Measurements from ENCODE around the gene KLK14.
A peak's percentile ranks its signal among the peaks of the same experiment; 100 is the strongest.

Gene KLK14

DNA sequence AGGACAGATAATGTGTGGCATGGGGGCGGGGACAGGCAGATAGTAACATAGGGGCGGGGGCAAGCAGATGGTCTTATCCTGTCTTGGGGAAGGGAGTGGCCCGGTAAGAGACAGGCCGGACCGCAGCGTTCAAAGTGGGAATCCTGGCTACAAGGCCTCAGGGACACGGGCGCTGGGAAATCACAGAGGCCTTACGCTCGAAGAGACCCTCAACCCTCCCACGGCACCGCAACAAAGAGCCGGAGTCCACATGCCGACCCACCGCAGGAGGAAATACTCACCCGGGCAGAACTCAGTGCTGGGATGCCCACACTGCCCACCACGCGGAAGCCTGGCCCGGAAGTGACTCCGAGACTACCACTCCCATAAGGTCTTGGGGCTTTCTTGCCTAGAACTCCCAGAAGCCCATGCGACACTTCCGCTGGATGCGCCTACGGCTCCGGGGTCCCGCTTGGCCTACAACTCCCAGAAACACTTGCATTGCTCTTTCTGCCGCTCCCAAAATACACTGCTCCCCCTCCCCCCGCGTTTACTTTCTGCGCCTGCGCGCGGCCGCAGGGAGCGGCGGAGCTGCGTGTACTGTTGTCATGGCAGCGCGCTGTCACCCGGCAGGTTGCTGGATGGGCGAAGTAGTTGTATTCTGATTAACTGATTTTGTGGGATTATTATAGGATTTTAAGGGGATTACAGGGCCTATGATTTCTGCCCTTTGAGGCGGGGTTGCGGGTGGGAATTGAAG lies 25.5 kb upstream of the KLK14 start, which contains the start of gene CTU1:
Gene CTU1, minus strand, starts transcription at position 344 of the 739 bp plus-strand sequence. CDS start 3,840 bp downstream, outside the sequence.
- DNase-seq (ENCODE audit: low read depth): peak; percentile 98

DNA sequence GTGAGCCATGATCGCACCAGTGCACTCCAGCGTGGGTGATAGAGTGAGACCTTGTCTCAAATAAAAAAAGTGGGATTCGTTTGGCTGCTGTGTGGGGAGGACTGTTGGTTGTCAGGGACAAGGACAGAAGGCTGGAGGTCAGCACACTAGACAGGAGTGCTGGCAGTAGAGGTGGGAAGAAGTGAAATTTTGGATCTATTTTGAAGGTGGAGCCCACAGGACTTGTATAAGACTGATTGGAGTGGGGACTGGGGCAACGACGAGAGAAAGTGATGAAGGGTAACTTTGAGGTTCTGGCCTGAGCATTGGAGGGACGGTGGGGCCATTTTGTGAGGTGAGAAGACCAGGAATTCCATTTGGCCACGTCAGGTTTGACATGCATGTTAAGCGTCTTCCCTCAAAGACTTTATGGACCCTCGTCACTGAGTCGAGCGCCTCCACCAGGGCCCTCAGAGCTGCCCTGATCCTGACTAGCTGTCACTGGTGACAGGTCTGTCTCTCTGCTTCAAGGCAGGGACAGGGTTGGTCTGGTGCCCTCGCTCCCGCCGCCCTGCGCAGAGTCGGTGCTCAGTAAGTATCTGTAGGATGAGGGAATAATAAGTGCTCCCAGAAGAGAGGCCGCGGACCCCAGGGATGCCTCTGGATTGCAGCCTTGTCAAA lies 24.8 kb upstream of the KLK14 start:
- DNase-seq (ENCODE audit: low read depth): no peak

DNA sequence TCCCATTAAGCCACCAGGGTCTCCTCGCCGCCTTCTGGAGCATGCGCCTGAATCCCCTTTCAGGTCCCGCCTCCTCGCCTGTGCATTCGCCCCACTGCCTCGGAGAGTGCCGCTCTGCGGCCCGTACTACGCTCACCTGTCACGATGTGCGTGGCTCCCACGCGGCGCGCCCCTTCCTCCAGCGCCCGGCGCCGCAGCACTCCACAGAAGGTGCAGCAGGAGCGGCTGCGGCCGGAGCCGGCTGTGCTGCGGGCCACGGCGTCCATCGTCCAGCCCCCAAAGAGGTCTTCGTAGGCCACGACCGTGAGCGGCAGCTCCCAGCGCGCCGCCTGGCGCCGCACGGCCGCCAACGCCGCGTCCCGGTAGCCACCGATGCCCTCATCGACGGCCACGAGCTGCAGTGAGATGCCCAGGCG lies 21.2 kb upstream of the KLK14 start:
- DNase-seq (ENCODE audit: low read depth): no peak

DNA sequence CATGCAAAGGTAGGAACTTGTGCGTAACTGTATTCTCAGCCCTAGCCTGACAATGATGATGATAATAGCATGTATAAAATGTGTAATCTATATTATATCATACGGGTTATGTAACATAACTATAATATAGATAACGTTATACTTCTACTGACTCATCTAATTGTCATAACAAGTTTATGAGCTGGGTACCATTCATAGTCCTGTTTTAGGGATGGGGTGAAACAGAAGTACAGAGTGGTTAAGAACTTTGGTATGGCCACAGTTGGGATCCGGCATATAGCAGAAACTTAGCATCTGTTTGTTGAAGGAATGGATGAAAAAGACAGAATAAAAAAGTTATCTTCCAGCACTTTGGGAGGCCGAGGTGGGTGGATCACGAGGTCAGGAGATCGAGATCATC lies 20.3 kb upstream of the KLK14 start:
- no peak for DNase-seq (ENCODE audit: low read depth)

DNA sequence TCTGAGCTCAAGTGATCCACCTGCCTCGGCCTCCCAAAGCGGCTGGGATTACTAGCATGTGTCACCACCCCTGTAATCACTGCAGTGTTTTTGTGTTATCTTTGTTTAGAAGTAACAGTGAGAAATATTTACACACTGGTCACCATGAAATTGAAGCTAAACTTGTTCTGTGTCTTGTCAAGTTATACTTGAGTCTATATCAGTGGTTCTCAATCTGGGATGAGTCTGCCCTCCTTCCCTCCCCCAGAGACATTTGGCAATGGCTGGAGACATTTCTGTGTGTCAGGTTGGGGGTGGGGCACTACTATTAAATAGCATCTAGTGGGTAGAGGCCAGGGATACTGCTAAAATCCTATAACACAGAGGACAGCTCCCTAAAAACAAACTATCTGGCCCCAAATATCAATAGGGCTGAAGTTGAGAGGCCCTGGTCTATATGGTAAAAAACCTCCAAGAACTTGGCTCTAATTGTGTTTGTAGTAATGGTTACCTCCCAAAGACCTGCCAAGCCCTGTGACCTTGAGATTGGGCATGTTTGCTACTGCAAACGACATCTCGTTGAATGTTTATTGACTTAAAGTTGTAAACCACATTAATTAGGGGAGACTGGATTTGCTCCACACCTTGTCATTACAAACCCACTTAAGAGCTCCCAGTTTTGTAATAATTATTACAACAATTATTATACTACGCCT lies 18.6 kb upstream of the KLK14 start:
- DNase-seq (ENCODE audit: low read depth): no peak

DNA sequence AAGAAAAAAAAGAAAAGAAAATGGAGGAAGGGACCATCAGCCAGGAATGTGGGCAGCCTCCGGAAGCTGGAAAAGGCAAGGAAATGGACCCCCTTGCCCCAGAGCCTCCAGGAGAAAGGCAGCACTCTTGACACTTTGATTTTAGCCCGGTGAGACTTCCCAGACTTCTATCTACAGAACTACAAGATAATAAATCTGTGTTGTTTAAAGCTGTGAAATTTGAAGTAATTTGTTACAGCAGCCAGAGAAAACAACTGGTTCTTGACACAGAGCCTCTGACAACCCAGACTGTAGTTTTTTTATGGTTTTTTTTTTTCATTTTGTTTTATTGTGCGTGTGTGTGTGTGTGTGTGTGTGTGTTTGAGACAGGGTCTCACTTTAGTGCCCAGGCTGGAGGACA lies 17.9 kb upstream of the KLK14 start:
- no peak for DNase-seq (ENCODE audit: low read depth)

DNA sequence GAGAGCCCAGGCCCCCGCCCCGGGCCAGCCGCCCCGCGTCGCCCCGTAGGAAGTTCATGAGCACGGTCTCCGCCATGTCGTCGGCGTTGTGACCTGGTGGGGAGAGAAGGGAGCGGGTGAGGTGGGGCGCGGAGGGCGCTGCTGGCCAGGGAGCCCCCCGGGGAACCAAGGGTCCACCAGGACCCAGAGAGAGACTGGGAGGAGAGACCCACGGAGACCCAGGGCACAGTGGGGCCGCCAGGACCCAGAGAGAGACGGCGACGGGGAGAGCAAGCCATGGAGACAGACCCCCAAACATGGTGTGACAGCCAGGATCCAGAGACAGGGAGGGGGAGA lies 16.3 kb upstream of the KLK14 start:
- no peak for DNase-seq (ENCODE audit: low read depth)

DNA sequence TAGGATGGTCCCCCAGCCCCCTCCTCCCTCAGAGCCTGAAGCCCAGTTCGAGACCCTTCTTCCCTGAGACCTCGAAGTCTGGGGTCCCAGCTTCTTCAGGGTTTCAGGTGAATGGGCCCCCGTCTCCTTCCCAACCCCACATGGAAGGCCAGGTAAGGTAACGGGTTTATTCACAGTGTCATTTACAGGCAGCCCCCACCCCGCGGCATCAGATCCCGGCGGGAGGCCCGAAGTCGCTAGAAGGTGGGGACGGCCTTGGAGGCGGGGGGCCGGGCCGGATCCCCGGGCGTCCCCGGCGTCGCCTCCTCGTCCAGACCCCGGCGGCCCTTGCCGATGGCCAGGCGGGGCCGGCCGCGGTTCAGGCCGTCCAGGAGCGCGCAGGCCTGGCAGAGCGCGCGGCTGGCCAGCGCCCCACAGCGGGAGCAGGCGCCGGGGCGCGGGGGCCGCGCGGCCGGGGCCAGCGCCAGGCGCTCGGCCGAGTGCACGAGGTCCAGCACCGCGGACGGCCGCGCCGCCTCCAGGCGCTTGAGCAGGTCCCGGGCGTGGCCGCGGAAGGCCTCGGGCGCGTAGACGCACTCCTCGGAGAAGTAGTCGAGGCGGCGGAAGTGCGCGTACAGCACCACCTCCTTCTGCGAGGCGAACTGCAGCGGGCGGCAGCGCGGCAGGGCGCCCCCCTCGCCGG lies 15.8 kb upstream of the KLK14 start:
- DNase-seq (ENCODE audit: low read depth): no peak

DNA sequence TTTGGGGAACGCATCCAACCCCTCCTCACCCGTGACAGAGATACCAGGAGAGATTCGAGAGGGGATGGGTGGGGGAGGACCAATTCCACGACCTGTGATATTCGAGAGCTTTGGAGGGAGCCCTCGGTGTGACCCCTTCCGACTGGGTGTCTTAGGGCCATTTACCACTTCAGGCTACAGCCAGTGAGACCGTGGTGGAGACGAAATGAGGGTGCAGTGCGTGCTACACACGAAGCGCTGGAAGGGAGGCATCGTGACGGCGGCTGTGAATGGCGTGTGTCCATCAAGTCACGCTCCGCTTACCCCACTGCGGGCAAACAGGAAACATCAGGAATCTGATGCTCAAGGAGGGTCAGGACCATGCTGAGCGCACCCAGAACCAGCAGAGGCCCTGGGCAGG lies 15.1 kb upstream of the KLK14 start:
- DNase-seq (ENCODE audit: low read depth): no peak

DNA sequence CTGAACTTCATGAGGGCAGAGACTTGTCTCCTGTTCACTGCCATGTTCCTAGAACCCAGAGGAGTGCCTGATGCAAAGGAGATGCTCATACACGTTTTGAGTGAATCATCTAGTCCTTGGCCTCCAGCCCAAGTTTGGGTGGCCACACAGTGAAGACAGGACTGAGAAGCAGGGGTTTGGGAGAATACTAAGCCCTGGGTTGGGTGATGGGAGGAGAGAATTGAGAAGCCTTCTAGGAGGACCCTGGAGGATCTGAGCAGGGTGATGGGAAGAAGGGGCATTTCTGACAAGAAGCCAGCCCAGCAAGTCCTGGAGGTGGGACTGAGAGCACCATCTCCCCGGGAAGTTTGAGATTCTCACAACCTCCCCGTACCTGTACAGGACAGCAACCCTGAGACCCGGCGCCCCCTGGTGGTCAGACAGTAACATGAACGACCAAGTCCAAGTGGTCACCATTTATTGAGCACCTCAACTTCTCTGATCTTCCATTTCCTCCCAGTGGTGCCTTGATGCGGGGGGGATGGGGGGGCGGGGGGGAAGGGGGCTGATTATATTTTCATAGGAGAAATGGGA lies 14.6 kb upstream of the KLK14 start:
- DNase-seq (ENCODE audit: low read depth): no peak

DNA sequence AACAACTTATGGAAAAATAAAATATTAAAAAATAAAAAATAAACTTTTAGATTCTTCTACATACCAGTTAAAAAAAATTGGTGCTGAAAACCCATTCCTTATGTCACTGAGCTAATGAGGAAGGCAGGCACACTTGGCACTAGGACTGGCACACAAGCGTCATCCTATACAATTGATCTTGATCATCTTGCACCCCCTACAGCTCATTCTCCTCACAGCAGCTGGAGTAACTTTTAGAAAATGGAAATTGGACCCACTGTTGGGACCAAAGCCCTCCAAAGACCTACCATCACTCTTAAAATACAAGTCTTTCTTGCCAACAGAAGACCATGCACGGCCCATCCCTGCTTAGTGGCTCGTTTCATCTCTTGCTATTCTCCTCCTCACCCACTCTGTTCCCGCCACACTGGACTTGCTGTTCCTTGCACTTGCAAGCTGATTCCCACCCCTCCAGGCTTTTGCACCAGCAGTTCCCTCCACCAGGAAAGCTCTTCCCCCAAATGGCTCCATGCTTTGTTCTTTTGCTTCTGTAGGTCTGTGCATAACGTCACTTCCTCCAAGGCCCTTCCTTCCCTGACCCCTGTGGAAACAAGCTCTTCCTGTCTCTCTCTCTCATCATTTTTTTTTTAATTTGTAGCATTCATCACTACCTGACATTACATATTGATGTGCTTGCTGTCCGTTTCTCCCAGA lies 13.9 kb upstream of the KLK14 start:
- no peak for DNase-seq (ENCODE audit: low read depth)

DNA sequence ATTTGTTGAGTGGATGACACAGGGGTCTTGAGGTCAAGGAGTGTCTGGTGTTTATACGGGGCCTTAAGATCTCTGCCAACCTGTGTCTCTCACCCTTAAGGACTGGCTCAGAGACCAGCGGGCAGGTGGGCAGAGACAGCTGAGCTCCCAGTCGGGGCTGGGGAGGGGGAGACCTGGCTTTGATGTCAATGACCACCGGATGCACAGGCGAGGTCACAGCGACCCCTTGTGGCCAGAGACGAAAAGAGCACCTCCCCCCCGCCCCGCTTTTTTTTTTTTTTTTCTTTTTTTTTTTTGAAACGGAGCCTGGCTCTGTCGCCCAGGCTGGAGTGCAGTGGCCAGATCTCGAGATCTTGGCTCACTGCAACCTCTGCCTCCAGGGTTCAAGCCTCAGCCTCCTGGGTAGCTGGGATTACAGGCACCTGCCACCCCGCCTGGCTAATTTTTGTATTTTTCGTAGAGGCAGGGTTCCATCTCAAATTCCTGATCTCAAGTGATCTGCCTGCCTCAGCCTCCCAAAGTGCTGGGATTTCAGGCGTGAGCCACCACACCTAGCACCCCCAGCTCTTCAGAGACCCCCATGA lies 12.1 kb upstream of the KLK14 start:
- DNase-seq (ENCODE audit: low read depth): no peak

DNA sequence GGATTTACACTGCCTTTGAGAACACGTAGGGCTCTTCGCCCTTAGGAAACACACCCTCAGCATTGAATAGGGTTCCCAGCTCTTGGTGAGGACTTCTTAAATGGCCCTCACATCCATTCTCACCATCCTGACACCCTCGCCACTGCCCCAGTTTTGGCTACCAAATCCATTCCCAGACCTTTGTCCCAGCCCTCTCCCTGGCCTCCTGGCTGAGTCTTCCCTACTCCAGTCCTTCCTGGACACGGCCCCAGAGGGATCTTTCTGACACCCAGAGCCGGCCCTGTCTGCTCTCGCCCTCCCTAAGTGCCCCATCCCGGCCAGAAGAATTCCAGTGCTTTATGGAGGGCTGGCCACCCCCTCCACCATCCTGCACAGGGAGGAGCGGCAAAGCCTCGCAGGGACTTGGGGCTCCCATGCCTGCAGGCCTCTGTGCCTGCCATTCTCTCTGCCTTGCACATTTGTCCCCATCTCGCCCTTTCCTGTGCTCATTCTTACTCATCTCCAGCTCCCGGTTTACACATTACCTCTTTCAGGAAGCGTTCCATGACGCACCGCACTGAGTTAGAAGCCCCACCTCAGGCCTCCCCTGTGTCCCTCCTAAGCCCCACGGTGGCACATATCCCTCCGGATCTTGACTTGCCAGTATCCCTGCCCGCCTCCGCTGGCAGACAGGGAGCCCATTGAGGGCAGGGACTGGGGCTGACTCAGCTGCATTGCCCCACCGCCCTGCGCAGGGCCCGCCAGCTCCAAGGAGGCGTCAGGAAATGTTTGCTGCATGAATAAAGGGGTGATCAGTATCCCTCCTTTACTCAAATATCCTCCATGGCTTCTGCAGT lies 11.0 kb upstream of the KLK14 start:
- DNase-seq (ENCODE audit: low read depth): no peak

DNA sequence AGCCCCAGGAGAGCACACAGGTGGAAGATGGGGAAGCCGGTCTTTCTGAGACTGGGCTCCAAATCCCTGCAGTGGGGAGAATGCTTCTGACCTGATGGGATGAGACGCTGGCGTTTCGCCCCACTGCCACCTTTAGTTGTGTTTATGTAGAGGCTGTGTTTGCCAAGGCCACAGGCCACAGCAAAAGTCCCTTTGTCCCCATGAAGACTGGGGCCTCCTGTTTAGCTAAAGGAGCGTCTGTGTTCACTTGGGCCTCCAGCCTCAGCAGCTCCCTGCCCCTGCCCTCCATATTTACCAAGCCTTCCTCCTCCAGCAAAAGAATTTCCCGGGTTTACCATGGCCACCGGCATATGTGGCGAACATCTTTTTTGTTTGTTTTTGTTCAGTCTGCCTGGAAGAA lies 10.4 kb upstream of the KLK14 start:
- no peak for DNase-seq (ENCODE audit: low read depth)

DNA sequence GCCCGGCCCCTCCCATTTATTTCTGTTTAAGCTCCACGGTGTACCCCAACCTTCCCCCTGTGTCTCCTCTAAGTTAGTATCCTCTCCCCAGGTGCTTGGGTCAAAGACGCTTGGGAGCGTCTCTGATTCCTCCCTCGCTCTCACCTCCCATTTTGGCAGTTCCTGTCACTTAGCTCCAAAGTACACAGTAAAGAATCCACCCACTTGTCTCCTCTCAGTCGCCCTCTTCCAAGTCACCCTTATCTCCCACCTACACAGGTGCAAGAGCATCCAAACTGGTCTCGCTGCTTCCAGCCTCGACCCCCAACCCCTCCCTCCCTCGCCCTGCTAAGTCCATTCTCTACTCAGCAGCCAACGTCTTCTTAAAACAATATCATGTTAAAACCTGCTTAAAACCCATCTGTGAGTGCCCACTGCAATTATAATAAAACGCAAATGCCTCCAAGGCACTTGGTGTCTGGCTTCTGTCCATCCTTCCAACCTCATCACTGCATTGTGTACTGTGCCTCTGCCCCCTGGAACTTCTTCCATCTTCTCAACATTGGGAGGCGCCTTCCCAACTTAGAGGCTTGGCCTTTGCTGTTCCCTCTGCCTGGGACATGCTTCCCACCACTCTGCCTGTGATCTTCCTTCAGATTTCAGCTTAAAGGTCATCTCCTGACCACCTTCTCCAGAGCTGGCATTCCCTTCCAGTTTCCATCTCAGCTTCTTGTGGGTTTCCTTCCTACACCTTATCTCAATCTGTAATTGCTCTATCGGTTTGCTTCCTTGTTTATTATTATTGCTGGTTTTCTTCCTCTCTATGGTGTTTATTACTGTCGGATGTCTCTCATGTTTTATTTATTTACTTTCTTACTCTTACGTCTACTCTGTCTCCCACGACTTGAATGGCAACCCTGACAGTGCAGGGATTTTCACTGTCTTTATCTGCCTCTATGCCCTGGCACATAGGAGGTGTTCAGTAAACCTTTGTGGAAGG lies 9.5 kb upstream of the KLK14 start:
- no peak for DNase-seq (ENCODE audit: low read depth)

DNA sequence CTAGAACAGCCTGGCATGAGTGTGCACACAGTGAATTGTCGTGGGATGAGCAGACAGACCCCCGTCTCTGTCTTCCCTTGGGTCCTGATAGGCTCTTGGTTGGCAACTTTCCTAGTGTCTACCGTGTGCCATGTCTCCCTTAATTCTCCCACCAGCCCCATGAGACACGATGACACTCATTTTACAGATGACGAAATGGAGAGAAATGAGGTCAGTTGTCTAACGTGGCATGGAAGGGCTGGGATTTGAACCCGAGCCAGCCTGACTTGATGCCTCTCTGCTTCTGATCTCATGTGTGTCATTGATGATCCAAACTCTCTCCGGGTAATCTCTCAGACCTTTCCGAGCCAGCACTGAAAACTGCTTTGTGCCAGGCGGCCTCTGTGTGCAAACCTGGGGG lies 8.4 kb upstream of the KLK14 start:
- DNase-seq (ENCODE audit: low read depth): no peak

DNA sequence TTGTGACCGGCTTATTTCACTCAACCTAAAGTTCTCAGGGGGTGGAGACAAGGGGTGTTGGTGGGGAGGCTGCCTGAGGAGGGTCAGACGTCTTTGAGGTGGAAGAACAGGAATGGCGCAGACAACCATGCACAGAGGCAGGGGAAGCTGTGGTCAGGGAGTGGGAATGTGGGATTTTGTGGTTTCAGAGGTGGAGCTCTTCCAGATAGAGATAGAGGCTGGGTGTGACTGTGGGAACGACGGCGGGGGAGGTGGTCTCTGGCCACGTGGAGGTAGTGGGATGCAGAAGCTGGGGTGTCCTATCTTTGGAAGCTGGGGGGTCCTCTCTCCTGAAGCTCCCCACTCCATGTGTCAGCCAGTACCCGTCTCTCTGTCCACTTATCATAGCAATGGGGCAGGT lies 7.8 kb upstream of the KLK14 start:
- DNase-seq (ENCODE audit: low read depth): no peak

DNA sequence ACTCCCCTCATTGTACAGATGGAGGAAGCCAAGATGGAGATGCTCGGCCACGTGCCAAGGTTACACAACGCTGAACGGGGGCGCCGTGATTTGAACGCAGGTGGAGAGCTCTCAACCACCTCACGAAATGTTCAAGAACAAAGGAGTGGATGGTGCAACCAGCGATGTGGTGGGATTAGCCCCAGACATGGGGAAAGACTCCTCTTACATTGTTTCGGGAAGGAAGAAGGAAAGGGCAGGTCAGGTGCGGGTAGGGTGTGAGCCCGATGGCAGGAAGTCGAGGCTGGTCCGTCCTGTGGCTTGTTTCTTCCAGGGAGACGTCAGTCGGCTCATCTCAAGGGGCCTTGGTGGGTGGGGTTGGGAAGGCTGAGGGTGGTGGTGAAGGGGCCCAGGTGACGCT lies 7.1 kb upstream of the KLK14 start:
- DNase-seq (ENCODE audit: low read depth): no peak

DNA sequence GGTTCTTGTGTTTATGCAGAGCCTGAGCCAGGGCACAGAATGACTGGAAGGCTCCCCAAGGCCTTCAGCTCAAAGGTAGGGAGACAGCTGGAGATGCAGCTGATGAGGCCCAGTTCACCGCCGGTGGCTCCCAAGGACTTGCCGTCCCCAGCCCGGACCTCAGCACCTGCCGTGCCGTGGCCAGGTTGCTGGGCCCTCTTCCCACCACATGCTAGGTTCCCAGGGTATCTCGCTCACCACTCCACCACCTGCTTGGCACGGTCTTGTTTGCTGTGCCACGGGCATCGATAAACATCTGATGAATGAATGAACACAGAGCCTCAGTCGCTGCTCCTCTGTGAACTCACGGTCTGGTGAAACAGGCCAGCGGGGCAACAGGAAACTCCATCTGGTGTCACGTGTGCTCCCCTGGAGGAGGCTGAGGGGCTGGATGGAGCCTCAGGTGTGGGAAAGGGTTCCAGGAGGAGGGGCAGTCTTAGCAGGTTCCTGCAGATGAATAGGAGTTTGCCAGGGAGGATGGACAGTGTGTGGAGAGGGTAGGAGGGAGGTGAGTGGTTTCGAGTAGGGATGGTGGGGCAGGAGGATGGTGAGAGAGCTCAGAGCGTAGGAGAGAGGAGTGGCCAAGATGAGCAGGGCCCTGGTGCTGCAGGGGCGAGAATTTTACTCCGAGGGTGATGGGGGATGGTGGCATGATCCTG lies 3.6 kb upstream of the KLK14 start:
- DNase-seq (ENCODE audit: low read depth): no peak

Data from non-pigmented ciliary epithelial cell (primary cell).